HG03045 (cell line): ENCODE measurements around the gene APMAP.

Source experiments
- ATAC-seq: cut with Tn5 transposase; IDR thresholded peaks from one replicate; pipeline ENCODE4 v1.9.1; 2021; ENCODE audit warnings: mild to moderate bottlenecking, moderate library complexity; ENCODE audit not compliant: unreplicated experiment

The APMAP gene

DNA sequence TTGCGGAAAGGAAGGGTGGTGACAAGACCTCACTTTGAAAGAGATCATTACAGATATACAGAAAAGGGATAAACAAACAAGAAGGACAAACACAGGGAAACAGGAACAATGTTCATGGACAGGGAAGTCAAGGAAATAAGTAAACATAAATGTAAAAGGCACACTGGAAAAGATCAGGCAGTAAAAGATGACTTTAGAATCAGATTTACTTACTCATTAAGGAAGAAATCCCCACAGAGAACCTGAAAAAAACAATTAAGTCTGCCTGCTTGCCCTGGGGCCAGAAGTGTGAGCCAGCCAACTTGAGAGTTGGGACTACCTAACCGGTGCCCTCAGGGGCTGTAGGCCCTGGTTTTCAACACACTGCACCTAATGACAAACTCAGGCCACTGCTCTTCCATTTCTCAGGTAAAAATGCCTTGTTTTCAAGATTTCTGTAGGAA lies 1.7 kb downstream of the APMAP start:
- ATAC-seq = no peak

DNA sequence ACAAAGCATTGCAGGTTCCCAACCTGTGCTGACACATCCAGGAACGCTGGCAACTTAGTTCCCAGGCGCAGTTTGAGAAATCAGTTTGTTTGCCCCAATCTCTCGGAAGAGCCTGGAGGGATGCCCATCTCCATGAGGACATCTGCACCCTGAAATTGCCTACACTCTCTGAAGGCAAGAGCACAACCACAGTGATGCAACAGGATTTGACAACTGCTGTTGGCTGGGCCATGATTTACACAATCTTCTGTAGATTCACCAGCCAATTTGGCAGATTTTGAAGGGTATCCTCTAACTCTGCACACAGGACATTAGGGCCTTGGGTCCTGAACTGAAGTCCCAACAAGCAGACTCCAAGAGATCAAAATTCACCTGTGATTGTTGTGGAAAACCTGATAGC lies 3.4 kb downstream of the APMAP start:
- no peak for ATAC-seq

DNA sequence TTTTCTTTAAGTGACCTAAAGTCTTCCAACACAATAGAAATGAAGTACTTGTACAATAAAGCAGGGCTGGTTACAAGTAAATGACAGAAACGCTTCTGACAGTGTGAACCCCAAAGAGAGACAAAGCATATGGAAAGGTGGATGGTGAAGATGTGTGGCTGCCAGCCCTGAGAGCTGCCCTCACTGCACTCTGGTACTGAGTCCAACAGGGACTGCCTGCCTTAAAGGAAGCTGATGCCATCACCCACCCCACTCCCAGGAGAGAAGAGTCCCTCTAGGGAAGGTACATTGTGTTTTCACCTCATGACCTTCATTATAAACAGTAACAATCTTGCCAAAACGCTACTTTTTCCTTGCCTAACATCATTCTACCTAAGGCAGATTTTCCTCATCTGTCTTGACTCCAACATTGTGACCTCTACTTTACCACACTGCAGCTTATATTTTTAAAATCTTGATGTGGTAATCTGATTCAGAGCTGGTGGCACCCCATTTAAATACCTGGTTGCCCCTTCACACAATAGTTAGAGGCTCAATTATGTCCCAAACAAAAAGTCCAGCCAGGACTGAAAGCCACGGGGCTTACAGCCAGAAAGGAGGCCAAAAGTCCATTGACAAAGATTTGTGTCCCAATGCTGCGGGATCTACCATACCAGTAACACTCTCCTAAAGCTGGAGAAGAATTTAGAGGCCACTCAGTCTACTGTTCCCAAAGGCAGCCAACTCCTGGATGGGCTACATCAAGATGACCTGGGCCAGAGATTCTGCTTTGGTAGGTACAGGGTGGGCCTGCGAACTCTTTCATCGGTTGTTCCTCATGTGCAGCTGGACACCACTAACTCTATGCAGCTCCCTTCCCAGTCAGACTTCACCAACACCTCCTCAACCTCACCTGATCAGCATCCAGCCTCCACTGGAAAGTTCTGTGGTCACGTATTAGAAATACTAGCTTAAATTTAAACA lies 4.4 kb downstream of the APMAP start:
- no peak for ATAC-seq

DNA sequence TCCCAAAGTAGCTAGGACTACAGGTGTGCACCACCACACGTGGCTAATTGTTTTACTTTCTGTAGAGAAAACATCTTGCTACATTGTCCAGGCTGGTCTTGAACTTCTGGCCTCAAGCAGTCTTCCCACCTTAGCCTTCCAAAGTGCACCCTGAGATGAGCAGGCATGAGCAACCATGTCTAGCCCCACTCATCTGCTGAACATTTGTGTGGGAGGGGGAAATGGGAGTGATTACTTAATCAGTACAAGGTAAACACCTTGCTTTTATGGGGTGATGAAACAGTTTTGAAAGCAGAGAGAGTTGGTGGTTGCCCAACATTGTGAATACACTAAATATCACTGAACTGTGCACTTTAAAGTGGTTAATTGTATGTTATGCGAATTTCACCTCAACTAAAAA lies 5.3 kb downstream of the APMAP start:
- ATAC-seq = no peak

DNA sequence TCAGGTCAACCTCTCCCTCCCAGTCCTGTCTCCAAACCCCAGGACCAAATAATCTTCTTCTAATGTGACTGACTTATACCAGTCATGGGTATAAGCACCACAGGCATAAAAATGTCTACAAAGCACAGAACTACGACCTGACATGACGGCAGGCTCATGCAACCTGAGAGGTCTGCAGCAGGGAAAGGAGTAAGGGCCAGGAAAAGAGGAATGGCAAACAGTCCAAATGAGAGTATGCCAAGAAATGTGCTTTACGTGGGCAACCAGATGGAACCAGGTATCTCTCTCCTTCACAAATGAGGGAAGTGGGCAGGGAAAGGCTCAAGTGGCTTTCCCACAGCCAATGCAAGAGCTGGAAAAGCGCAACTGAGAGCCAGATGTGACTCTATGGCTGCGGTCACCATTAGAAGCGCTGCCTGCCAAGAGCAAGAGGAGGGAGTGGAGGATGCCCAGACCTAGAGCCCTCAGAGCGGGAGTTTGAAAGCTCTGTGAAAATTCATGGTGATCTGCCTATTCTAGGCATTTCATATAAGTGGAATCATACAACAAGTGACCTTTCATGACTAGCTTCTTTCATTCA lies 6.0 kb downstream of the APMAP start:
- no peak for ATAC-seq

DNA sequence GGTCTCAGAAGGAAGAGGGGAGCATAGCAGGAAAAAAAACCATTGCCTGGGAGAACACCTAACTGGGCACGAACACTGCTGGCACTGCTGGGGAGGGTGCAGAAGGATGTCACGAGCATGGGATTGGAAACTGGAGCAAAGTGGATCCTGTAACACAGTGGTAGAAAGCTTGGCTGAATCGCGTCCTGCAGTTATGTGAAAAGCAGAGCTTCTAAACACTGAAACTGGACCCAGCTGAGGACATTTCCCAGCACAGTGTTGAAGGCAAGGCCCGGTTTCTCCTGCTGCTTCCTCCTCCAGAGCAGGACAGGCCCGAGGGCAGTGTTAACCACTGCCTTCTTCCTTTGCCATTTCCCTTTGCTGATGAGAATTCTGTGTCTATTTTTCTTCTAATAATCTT lies 6.7 kb downstream of the APMAP start:
- ATAC-seq = no peak

DNA sequence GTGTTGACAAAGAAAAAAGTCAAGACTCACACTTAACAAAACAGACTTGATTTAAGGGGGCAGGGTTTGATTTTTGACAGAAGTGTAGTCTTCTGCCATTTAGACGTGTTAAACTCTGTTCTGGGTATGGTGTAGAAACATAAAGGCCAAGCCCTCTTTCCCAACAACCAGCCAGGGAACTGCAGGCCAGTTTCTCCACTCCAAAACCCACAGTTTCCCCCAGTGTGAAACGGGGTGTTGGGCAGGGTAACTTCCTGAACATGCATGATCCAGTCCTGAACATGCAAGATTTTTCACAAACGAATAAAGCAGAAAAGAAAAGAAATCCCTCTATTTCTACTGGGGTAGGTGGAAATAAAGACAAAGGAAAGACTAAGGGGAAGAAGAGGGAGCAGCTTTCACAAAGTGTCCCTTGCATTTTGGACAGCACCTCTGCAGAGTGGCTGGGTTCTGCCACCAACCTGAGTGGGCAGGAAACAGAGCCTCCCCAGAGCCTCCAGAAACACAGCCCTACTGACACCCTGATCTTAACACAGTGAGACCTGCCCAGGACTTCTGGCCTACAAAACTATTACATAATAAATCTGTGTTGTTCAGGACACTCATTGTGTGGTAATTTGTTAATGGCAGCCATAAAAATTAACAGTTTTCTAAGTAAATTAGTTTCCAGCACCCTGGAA lies 7.5 kb downstream of the APMAP start:
- no peak for ATAC-seq

DNA sequence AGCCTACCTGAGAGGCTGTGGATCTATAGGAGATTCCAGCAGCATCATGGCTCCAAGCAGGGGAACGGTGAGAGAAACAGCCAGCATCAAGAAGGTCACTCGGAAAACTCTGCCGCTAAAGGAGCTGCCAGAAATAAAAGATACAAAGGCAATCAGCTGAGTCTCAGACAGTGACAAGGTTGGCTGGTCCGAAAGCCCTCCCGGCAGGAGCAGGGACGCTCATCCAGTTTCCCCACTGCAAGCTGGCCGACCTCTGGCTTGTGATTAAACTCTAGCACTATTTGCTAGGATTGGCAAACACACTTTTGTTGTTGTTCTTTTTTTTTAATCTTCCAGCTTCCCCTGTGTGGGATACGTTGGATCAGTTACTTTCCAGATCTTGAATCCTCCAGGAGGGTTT lies 8.7 kb downstream of the APMAP start:
- ATAC-seq = no peak

DNA sequence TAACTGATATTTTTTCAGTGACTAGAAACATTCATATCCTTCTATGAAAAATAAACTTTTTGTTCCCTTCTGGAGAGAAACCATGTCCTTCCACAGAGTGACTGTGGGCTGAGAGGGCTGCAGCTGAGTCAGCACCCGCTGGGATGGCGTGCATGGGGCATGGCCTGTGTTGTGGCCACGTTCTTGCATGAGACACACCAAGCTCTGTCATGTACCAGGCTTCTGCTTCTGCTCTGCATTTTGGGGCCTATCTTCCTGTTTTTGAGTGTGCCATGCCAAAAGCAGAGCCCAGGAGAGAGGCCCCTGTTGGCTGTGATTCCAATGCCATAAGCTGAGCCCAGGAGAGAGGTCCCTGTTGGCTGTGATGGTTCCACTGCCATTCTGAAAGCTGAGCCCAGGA lies 10.8 kb downstream of the APMAP start:
- no peak for ATAC-seq

DNA sequence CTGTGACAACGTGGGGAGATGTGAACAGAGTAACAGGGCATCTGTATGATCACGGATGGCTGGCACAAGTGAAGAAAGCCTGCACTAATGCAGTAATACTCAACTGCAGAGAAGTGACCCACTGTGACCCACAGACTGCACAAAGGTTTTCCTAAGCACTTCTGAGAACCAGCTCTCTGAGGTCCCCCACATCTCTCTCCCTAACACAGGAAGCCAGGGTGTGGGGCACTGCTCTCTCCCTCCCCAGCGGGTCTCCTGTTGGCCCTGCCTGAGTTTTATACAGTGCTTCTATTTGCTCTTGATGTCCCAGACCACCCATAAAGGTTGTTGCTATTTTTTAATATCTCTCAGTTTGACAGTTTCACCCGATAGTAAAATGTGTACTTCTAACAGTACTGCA lies 11.3 kb downstream of the APMAP start:
- no peak for ATAC-seq

DNA sequence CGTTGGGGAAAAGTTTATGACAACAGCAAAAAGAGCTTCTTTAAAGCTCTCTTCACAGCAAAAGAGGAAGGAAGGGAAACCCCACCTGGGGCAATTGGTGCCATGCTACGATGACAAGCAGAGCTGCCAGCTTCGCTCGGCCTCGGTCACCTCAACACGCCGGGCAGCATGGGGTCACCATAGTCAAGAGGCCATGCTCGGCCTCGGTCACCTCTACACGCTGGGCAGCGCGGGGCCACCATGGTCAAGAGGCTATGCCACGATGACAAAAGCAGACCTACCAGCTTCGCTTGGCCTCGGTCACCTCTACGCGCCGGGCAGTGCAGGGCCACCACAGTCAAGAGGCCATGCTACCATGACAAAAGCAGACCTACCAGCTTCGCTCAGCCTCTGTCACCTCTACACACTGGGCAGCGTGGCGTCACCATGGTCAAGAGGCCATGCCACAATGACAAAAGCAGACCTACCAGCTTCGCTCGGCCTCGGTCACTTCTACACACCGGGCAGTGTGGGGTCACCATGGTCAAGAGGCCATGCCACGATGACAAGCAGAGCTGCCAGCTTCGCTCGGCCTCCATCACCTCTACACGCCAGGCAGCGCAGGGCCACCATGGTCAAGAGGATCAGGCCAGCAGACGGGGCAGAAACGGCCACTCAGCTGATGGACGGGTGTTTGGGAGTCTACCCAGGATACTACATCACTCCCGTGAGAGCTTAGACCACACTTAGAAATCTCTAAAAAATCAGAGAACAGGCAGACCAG lies 12.1 kb downstream of the APMAP start:
- no peak for ATAC-seq

DNA sequence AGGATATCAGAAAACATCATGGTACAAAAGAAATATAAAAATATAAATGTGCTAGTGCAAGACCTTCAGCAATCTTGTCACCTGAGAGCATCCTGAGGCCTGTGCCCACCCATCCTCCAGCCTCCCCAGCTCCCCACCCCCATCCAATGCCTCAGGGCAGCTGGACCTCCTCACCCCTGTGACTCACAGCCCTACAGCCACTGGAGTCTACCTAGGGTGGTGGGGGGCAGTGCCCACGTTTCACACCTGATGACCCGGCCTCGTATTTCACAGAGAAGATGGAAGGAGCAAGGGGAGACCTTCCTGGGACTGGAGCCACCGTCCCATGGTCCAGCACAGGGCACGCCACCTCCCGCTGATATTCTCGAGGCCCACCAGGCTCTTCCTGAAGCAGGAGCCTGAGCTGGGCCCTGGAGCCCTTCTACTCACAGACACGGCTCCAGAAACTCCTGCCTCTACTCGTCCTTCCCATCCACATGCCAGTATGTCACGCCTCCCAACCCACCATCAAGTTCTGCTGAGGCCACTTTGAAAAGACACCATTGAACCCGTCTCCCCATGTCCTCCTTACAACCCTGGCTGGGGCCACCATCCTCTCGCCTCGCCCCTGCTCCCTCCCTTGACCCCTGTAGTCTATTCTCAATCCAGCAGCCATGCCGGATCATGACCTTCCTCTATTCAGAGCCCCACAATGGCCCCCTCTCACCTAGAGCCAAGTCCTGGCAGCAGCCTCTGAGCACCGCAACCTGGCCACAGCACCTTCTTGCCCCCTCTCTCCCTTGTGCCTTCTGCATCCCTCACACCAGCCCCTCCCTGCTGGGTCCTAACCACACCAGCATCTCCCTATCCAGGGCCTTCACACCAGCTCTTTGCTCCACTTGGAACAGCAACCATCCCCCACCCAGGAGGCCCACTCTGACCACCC lies 13.3 kb downstream of the APMAP start:
- no peak for ATAC-seq

DNA sequence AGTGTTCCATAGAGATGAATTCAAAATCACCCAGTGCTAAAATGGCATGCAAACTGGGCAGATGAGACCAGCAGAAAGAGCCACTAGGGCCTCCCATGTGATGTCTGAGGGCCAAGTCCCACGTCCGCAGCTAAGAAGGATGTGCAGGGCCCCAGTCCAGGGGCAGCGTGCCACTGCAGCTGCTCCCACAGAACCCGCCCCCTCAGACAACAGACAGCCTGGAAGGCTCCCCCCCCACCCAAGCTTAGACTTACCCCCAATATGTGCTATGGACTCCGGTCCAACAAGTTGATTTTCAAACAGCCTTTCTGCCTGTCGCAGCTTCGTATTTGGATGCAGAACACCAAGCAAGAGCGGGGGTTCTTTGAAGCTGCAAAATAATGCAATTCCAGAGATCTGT lies 14.0 kb downstream of the APMAP start:
- no peak for ATAC-seq

DNA sequence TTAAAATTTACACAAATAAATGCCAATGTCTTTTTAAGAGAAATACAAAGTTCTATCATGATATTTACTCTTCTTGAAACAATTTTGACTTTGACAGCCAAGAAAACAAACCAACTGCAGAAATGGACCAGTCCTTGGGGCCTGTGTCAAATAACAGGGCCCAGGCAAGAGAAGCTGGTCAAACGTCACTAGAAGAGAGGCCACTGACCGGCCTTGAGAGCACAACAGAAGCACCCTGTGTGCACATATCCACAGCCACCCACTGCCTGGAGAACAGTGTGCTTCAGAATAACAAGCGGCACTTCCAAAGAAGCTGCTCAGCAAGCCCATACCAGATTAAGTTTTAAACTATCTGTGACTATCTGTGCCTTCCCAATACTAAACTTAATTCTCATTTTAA lies 14.8 kb downstream of the APMAP start:
- no peak for ATAC-seq

DNA sequence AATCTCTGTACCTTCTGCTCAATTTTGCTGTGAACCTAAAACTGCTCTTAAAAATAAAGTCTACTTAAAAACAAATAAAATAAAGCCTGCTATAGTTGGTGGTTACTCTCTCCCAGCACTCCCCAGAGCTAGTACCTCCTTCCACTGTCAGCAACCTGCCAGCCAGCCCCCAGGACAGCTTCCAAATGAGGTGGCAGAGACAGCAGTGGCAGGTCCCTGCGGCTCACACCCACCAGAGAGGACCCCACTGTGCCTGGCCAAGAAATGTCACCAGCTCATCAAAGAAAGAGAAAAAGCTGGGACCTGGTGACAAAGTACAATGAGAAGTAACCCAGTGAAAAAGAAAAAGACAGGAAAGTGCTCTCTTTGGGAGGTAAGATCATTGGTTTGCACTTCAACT lies 15.2 kb downstream of the APMAP start:
- ATAC-seq = no peak

DNA sequence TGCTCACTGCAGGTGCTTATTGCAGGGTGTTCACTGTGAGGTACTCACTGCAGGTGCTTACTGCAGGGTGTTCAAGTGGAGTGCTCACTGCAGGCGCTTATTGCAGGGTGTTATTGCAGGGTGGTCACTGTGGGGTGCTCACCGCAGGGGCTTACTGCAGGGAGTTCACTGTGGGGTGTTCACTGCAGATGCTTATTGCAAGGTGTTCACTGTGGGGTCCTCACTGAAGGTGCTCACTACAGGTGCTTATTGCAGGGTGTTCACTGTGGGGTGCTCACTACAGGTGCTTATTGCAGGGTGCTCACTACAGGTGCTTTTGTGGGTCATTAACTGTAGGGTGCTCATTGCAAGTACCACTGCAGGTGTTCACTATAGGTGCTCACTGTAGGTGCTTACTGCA lies 20.2 kb downstream of the APMAP start:
- no peak for ATAC-seq

DNA sequence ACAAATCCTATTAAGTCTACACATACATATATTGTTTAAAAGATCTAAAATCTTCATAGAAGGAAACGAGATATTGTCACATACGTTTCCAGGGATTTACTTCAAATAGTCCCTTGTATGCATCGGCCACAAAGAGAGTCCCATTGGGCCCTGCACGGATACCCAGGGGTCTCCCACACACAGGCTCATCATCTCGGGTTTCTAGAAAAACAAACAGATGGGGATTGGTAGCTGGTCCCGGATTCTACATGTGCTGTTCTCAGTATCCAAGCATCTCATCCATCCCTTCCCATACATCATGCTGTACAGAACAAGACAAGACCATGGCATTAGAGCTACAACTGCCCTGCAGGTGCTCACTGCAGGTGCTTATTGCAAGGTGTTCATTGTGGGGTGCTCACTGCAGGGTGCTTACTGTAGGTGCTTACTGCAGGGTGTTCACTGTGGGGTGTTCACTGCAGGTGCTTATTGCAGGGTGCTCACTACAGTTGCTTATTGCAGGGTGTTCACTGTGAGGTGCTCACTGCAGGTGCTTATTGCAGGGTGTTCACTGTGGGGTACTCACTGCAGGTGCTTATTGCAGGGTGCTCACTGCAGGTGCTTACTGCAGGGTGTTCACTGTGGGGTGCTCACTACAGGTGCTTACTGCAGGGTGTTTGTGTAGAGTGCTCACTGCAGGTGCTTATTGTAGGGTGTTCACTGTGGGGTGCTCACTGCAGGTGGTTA lies 21.0 kb downstream of the APMAP start:
- ATAC-seq = no peak

DNA sequence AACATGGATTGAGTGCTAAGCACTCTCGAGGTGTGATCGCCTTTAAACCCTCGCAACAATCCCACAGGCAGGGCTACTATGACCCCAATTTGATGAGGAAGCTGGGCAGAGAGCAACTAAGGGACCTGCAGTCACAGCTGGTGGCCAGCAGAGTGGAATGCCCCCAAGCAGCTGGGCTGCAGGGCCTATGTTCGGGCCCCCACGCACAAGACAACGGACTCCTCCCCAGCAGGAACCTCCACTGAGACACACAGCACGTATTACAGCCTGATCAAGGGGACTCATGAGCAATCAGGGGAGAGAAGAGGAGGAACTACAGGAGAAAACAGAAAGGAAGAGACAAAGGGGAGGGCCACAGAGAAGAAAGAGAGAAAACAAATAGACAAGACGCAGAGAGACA lies 21.8 kb downstream of the APMAP start:
- no peak for ATAC-seq

DNA sequence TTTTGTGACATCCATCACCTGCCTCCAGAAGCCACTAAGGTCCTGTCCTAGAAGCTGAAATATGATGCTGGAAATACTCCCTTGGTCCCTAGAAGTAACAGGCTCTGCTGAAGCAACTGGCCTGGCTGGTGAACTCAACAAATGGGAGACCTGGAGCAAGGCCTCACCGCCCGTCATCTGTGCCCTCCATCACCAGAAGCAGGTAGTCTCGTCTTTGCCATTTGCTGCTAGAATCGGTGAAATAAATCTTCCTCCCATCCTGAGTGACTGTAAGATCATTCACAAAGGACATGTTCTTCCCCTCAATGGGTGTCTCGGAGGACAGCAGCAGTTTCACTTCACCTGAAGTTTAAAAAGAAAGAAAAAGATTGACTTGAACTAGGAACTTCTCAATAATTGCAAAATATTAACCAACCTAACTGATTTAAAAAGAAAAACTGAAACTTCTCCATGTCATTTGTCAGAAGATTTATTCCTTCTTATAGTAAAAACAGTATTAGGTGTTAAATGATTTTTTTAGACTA lies 22.5 kb downstream of the APMAP start:
- ATAC-seq = no peak
